Measurements from ENCODE around the gene S100A11.

- TF ChIP-seq NKRF (IDR thresholded peaks at IDR 0.05; ENCODE audit: borderline replicate concordance) (no peak), ELK1 (CRISPR knock-in tag; IDR thresholded peaks at IDR 0.05) (no peak), SP1 (CRISPR knock-in tag; IDR thresholded peaks at IDR 0.05) (no peak), CHD2 (IDR thresholded peaks at IDR 0.05; ENCODE audit: low read depth, low read length) (no peak), REST (IDR thresholded peaks at IDR 0.05; ENCODE audit: borderline replicate concordance) (no peak), REST (CRISPR knock-in tag; IDR thresholded peaks at IDR 0.05; ENCODE audit: low read depth) (no peak), XRCC5 (IDR thresholded peaks at IDR 0.05; ENCODE audit: low read depth, low read length) (no peak), JUNB (CRISPR knock-in tag; conservative IDR thresholded peaks at IDR 0.05) (no peak), FIP1L1 (IDR thresholded peaks at IDR 0.05; ENCODE audit: low read depth, low read length, poor library complexity, severe bottlenecking) (no peak), KDM1A (IDR thresholded peaks at IDR 0.05) (no peak)
Measured at GRCh38 chr1:152084853-152085252, 48.0 kb upstream of the S100A11 start.
